KMS-11 (cell line): ENCODE measurements around the gene MEF2D.

Experiments
- H2AFZ ChIP-seq: fragments of 200-600 bp; sonication (generic); 2 replicates; pipeline ENCODE4 v1.6.1; 2016; ENCODE audit warnings: antibody characterized with exemption, mixed run types, low read depth
- H3K27ac ChIP-seq: fragments of 200-600 bp; sonication (generic); 2 replicates; pipeline ENCODE4 v1.6.1; 2016; ENCODE audit warnings: mild to moderate bottlenecking, mixed run types
- H3K27me3 ChIP-seq: fragments of 200-600 bp; sonication (generic); 2 replicates; pipeline ENCODE4 v1.6.1; 2017; ENCODE audit warnings: mild to moderate bottlenecking, low read depth, mixed run types, moderate library complexity; ENCODE audit not compliant: insufficient read depth
- H3K36me3 ChIP-seq: fragments of 200-600 bp; sonication (generic); 2 replicates; pipeline ENCODE4 v1.6.1; 2017; ENCODE audit warnings: mild to moderate bottlenecking, mixed run types; ENCODE audit not compliant: insufficient read depth
- H3K4me1 ChIP-seq: fragments of 200-600 bp; sonication (generic); 2 replicates; pipeline ENCODE4 v1.6.1; 2016; ENCODE audit warnings: mild to moderate bottlenecking, low read depth, mixed run types; ENCODE audit not compliant: poor library complexity, severe bottlenecking
- H3K4me2 ChIP-seq: fragments of 200-600 bp; sonication (generic); 2 replicates; pipeline ENCODE4 v1.7.0; 2016; ENCODE audit warnings: mild to moderate bottlenecking, mixed run types
- H3K4me3 ChIP-seq: fragments of 200-600 bp; sonication (generic); IDR thresholded peaks from 2 replicates; pipeline ENCODE4 v1.6.1; 2017; ENCODE audit warnings: low read depth, low read length, mixed read lengths; ENCODE audit not compliant: insufficient read depth
- H3K79me2 ChIP-seq: fragments of 200-600 bp; sonication (generic); 2 replicates; pipeline ENCODE4 v1.6.1; 2016; ENCODE audit warnings: low read depth, mixed run types; ENCODE audit not compliant: insufficient read depth
- H3K9ac ChIP-seq: fragments of 200-600 bp; sonication (generic); 2 replicates; pipeline ENCODE4 v1.6.1; 2016; ENCODE audit warnings: mild to moderate bottlenecking, mixed run types
- H4K20me1 ChIP-seq: fragments of 200-600 bp; sonication (generic); 2 replicates; pipeline ENCODE4 v1.6.1; 2016; ENCODE audit warnings: mild to moderate bottlenecking, mixed run types; ENCODE audit not compliant: insufficient read depth
- TF ChIP-seq, protein P1 (sequence below): fragments of 200-600 bp; sonication (generic); conservative IDR thresholded peaks from 2 replicates; pipeline ENCODE4 v1.6.1; 2017; ENCODE audit warnings: low read depth, mild to moderate bottlenecking, antibody characterized with exemption, low read length, moderate library complexity, mixed read lengths

The MEF2D gene

DNA sequence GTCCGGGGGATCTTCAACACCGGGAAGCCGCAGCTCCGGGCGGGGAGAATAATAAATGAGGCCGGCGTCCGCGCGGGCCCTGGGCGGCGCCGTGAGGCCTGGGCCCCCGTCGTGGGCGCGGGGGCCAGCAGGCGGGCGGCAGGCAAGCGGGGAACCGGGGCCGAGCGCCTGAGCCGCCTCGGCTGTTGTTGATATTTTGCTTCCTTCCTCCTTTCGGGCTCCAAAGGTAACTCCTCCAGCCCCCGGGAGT is at the start of gene MEF2D:
MEF2D (minus strand) TSS at position 233 of the 250 bp plus-strand sequence. CDS start 17,483 bp downstream, outside the sequence.
- H3K27me3 ChIP-seq, result no peaks in the 10 kb centered on the region
- peaks cover 49% of the 10 kb centered on the region for H3K79me2 ChIP-seq
- H4K20me1 ChIP-seq, result no peaks in the 10 kb centered on the region; the same call in 1 of the 2 replicates
- H3K4me2 ChIP-seq, result peak within 1 kb of the TSS; percentile 99
- H3K27ac ChIP-seq, result peak within 1 kb of the TSS; percentile 94
- peaks cover 73% of the 10 kb centered on the region for H3K4me1 ChIP-seq
- peak within 1 kb of the TSS; percentile 61 for H2AFZ ChIP-seq
- H3K9ac ChIP-seq, result peak within 1 kb of the TSS; percentile 97
- H3K36me3 ChIP-seq, result no peaks in the 10 kb centered on the region; the same call in 1 of the 2 replicates
- H3K4me3 ChIP-seq, result peak within 1 kb of the TSS; percentile 97
- TF ChIP-seq, protein P1, sequence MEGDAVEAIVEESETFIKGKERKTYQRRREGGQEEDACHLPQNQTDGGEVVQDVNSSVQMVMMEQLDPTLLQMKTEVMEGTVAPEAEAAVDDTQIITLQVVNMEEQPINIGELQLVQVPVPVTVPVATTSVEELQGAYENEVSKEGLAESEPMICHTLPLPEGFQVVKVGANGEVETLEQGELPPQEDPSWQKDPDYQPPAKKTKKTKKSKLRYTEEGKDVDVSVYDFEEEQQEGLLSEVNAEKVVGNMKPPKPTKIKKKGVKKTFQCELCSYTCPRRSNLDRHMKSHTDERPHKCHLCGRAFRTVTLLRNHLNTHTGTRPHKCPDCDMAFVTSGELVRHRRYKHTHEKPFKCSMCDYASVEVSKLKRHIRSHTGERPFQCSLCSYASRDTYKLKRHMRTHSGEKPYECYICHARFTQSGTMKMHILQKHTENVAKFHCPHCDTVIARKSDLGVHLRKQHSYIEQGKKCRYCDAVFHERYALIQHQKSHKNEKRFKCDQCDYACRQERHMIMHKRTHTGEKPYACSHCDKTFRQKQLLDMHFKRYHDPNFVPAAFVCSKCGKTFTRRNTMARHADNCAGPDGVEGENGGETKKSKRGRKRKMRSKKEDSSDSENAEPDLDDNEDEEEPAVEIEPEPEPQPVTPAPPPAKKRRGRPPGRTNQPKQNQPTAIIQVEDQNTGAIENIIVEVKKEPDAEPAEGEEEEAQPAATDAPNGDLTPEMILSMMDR, result no peak

DNA sequence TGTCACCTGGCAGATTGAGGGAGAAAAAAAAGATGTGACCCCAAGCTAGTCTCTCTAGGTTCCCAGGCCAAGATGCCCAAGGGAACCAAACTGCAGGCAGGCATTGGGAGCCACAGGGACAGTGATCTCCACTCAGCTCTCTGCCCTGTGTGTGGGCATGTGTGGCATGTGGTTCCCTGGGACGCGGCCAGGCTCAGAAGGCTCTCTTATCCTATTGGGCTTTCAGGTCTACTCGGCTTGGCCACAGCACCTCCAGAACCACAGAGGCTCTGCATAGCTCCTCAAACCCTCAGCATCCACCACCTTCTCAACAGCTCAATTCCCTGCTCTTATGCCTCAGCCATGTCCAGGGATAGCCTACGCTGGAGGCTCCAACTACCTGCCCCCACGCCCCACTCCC is 49.8 kb upstream of the MEF2D start:
- no peaks in the 10 kb centered on the region for H3K79me2 ChIP-seq
- H3K4me2 ChIP-seq, result no peak overlapping the region
- TF ChIP-seq, protein P1, result no peak
- H4K20me1 ChIP-seq, result no peaks in the 10 kb centered on the region
- no peak overlapping the region for H3K4me3 ChIP-seq
- no peaks in the 10 kb centered on the region for H3K36me3 ChIP-seq
- H3K9ac ChIP-seq, result no peak overlapping the region
- no peaks in the 10 kb centered on the region for H3K4me1 ChIP-seq
- H3K27me3 ChIP-seq, result no peaks in the 10 kb centered on the region
- H3K27ac ChIP-seq, result no peak overlapping the region
- H2AFZ ChIP-seq, result no peak overlapping the region

DNA sequence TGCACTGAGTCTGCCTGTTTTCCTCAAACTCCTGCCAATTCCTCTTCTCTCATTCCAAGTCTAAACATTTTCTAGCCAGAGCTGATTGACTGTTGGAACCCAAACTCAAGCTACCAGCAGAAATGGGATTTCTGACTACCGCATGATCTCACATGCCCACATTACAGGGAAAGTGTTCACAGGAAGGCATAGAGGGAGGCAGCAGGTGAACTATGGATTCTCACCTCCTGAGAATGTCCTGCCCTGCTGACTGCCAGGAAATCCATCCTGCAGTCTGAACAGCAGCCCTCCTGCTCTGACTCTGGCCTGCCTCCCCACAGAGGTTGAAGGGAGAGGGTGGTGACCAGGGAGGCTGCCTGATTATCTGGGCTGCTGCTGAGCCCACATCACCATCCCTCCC is 49.3 kb upstream of the MEF2D start:
- H3K27me3 ChIP-seq, result no peaks in the 10 kb centered on the region

DNA sequence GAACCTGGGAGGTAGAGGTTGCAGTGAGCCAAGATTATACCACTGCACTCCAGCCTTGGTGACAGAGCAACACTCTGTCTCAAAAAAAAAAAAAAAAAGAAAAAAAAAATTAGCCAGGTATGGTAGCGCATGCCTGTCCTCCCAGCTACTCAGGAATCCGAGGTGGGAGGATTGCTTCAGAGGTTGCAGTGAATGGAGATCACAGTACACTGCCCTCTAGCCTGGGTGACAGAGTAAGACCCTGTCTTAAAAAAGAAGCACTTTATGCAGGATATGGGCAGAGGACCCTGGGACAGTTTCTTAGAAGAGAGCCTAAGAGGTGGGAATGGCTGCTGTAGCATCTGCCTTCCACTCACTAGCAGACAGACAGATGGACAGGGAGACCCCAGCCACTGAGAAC is 48.8 kb upstream of the MEF2D start:
- H3K9ac ChIP-seq, result no peak overlapping the region
- H3K27me3 ChIP-seq, result no peaks in the 10 kb centered on the region
- no peak overlapping the region for H3K27ac ChIP-seq
- no peak overlapping the region for H2AFZ ChIP-seq
- no peaks in the 10 kb centered on the region for H4K20me1 ChIP-seq
- no peak overlapping the region for H3K4me2 ChIP-seq
- no peaks in the 10 kb centered on the region for H3K79me2 ChIP-seq
- TF ChIP-seq, protein P1, result no peak
- H3K4me3 ChIP-seq, result no peak overlapping the region
- H3K4me1 ChIP-seq, result no peaks in the 10 kb centered on the region
- H3K36me3 ChIP-seq, result no peaks in the 10 kb centered on the region

More for the DNA sequence above, 49.3 kb upstream of the MEF2D start:
- Histone ChIP-seq H3K4me3 (no peak overlapping the region), H3K36me3 (no peaks in the 10 kb centered on the region), H3K79me2 (no peaks in the 10 kb centered on the region), H3K9ac (no peak overlapping the region), H3K27ac (no peak overlapping the region), H3K4me2 (no peak overlapping the region), H3K4me1 (no peaks in the 10 kb centered on the region), H2AFZ (no peak overlapping the region), H4K20me1 (no peaks in the 10 kb centered on the region)
- TF ChIP-seq, protein P1, result no peak
